ENCODE data around the gene SERPINB12.

DNA sequence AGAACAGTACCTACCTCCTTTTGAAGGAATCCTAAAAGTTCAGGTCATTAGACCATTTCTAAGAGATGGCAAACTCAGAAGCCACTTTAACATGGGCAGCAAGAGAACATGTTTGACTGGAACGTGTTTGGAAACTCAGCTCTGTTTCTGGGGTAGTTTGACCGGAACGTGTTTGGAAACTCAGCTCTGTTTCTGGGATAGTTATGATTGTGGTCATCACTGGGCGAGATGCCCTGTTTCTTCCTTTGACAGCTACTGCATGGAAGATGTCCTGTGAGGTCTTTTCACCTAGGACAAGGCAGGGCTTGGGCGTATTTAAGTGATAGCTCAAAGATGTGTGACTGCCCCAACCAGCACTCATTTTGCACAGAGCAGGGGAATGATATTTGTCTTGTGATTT lies 25.1 kb downstream of the SERPINB12 start:
- TF ChIP-seq POLR2A (IDR thresholded peaks at IDR 0.05; ENCODE audit: low read depth, low read length), result no peak
- TF ChIP-seq MAFK (IDR thresholded peaks at IDR 0.05; ENCODE audit: low read depth, low read length), result no peak
- TF ChIP-seq, protein P1, sequence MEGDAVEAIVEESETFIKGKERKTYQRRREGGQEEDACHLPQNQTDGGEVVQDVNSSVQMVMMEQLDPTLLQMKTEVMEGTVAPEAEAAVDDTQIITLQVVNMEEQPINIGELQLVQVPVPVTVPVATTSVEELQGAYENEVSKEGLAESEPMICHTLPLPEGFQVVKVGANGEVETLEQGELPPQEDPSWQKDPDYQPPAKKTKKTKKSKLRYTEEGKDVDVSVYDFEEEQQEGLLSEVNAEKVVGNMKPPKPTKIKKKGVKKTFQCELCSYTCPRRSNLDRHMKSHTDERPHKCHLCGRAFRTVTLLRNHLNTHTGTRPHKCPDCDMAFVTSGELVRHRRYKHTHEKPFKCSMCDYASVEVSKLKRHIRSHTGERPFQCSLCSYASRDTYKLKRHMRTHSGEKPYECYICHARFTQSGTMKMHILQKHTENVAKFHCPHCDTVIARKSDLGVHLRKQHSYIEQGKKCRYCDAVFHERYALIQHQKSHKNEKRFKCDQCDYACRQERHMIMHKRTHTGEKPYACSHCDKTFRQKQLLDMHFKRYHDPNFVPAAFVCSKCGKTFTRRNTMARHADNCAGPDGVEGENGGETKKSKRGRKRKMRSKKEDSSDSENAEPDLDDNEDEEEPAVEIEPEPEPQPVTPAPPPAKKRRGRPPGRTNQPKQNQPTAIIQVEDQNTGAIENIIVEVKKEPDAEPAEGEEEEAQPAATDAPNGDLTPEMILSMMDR (conservative IDR thresholded peaks at IDR 0.05; ENCODE audit: low read depth, low read length), result no peak

Data from IMR-90 (cell line).